ENCODE data around the gene RFX8. TPM values are rescaled to one million over a fixed set of nuclear protein-coding genes. Genes with fewer than 3 reads are reported as not detected.

Gene RFX8
- total RNA-seq (2022) (not detected in 2 replicates), Bru-seq, nascent RNA (percentile 12 among the genes with signal in this experiment), BruChase-seq, experiment 1, labeled RNA remaining after a 2-hour chase (percentile 3 among the genes with signal in this experiment), BruChase-seq, experiment 2, labeled RNA remaining after a 6-hour chase (percentile 5 among the genes with signal in this experiment)
- long read RNA-seq: 0 reads

DNA sequence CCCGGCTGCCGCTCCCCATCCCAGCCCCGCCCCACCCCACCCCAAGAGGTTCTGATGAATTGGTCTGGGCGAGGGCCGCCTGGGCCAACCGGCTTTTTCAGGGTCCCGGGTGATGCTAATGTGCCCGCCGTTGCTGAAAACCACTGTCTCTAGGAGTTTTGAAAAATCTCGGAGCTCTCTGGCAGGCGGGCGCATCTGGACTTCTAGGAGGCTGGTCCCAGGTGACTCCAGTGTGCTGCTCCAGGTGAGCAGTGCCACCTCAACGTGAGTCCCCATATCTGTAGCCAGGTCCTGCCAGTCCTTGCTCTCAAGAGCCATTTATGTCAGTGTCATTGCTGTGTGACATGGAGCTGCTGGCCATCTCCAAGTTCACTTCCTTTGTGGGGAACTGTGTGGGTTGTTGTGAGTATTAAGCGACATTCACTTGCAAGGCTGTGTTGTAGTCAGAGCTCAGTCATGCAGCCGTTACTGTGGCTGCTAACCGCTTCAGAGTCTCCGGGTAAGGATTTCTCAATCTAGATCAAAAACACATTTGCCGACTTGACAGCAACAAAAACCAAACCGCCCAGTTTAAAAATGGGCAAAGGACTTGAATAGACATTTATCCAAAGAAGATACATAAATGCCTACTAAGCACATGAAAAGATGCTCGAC lies at the start of gene RFX8:
Gene RFX8, minus strand, starts transcription at position 382 of the 654 bp plus-strand sequence. CDS start 8,264 bp downstream, outside the sequence.
- Mint-ChIP-seq H3K36me3 (ENCODE audit: insufficient read depth, unreplicated experiment) (no peaks in the 10 kb centered on the region), H3K4me1 (ENCODE audit: low read depth, unreplicated experiment) (peaks cover 27% of the 10 kb centered on the region), H3K4me3 (ENCODE audit: unreplicated experiment) (peak within 1 kb of the TSS; percentile 77), H3K9me3 (ENCODE audit: unreplicated experiment) (no peaks in the 10 kb centered on the region), H3K27ac (ENCODE audit: unreplicated experiment) (no peak within 1 kb of the TSS), H3K27me3 (ENCODE audit: insufficient read depth, unreplicated experiment) (no peaks in the 10 kb centered on the region)
- POLR2A ChIA-PET: no interaction called here
- H3K9me3 ChIP-seq: no peaks in the 10 kb centered on the region
- H3K27me3 ChIP-seq (replicated peaks; ENCODE audit: control insufficient read depth, insufficient read depth, low read length): no peaks in the 10 kb centered on the region
- intact Hi-C loops (cut with micrococcal nuclease; ENCODE audit: unreplicated experiment): no loop called here
- H3K4me1 ChIP-seq: peaks cover 24% of the 10 kb centered on the region
- DNase-seq: no peak
- TF ChIP-seq, protein P1, sequence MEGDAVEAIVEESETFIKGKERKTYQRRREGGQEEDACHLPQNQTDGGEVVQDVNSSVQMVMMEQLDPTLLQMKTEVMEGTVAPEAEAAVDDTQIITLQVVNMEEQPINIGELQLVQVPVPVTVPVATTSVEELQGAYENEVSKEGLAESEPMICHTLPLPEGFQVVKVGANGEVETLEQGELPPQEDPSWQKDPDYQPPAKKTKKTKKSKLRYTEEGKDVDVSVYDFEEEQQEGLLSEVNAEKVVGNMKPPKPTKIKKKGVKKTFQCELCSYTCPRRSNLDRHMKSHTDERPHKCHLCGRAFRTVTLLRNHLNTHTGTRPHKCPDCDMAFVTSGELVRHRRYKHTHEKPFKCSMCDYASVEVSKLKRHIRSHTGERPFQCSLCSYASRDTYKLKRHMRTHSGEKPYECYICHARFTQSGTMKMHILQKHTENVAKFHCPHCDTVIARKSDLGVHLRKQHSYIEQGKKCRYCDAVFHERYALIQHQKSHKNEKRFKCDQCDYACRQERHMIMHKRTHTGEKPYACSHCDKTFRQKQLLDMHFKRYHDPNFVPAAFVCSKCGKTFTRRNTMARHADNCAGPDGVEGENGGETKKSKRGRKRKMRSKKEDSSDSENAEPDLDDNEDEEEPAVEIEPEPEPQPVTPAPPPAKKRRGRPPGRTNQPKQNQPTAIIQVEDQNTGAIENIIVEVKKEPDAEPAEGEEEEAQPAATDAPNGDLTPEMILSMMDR (IDR thresholded peaks at IDR 0.05; ENCODE audit: insufficient read depth in 1 of 2, low read depth in 1 of 2, low read length in 1 of 2, severe bottlenecking in 1 of 2, unreplicated experiment in 1 of 2): no peak
- CTCF ChIA-PET: interaction anchor here (1.0 kb wide), 1 partner anchor 222 kb away, joined by 3 read pairs; the partner anchor contains the start of gene MAP4K4
- H3K36me3 ChIP-seq (ENCODE audit: control insufficient read depth, insufficient read depth, low read length): no peaks in the 10 kb centered on the region
- no TSS peak for BruUV-seq (replicated peaks)
- H3K4me3 ChIP-seq (ENCODE audit: low read depth, low read length): peak within 1 kb of the TSS; percentile 44

DNA sequence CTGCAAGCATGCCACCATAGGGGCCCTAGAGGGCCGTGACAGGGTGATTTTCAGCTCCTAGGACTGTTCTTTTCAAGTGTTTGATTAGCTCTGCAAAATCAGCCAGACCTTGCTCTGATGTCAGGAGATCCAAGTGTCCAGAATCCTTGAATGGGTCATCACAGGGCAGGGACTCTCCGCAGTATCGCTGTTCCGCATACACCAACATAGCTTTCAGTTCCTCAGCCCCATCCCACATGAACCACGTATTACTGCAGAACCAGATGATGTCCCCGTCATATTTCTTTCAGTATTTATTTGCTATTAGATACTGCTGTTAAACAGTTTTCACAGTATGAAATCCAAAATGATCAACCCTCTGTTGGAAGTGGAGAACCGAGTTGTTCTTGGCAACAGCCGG lies 46.6 kb upstream of the RFX8 start:
- peaks cover 22% of the 10 kb centered on the region for H3K4me1 Mint-ChIP-seq (ENCODE audit: low read depth, unreplicated experiment)
- Histone ChIP-seq H3K9me3 (peaks cover 8% of the 10 kb centered on the region; the same call in 1 of the 2 replicates), H3K36me3 (ENCODE audit: control insufficient read depth, insufficient read depth, low read length) (no peaks in the 10 kb centered on the region), H3K4me1 (peaks cover 23% of the 10 kb centered on the region; the same call in 1 of the 2 replicates), H3K27me3 (replicated peaks; ENCODE audit: control insufficient read depth, insufficient read depth, low read length) (no peaks in the 10 kb centered on the region), H3K4me3 (ENCODE audit: low read depth, low read length) (no peak overlapping the region)
- BruUV-seq (replicated peaks): no TSS peak
- DNase-seq: no peak
- TF ChIP-seq, protein P1 (IDR thresholded peaks at IDR 0.05; ENCODE audit: insufficient read depth in 1 of 2, low read depth in 1 of 2, low read length in 1 of 2, severe bottlenecking in 1 of 2, unreplicated experiment in 1 of 2): no peak
- ChIA-PET CTCF (no interaction called here), POLR2A (no interaction called here)
- H3K27me3 Mint-ChIP-seq (ENCODE audit: insufficient read depth, unreplicated experiment): no peaks in the 10 kb centered on the region
- H3K9me3 Mint-ChIP-seq (ENCODE audit: unreplicated experiment): peaks cover 8% of the 10 kb centered on the region
- no peak overlapping the region for H3K4me3 Mint-ChIP-seq (ENCODE audit: unreplicated experiment)
- no peak overlapping the region for H3K27ac Mint-ChIP-seq (ENCODE audit: unreplicated experiment)
- no peaks in the 10 kb centered on the region for H3K36me3 Mint-ChIP-seq (ENCODE audit: insufficient read depth, unreplicated experiment)
- intact Hi-C loops (cut with micrococcal nuclease; ENCODE audit: unreplicated experiment): no loop called here

DNA sequence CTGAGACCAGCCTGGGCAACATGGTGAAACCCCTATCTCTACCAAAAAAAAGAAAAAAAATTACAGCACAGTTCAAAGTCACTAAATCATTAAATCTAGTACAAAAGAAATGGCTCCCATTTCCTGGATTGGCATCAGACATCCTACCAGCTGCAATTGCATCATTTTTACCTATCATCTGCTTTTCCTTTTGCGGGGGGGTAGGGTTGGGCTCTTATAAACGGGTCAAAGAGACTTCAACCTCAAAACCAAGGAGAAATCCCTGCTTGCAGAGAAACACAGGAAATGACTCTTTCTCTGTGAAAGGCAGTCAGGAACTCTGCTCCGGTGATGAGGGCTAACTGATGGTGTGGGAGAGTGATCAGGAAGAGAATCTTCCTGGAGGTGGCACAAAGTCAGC lies 45.3 kb upstream of the RFX8 start:
- H3K4me3 Mint-ChIP-seq (ENCODE audit: unreplicated experiment): no peak overlapping the region

More for the DNA sequence above, 45.3 kb upstream of the RFX8 start:
- intact Hi-C loops (cut with micrococcal nuclease; ENCODE audit: unreplicated experiment): no loop called here
- H3K4me3 ChIP-seq (ENCODE audit: low read depth, low read length): no peak overlapping the region
- H3K4me1 Mint-ChIP-seq (ENCODE audit: low read depth, unreplicated experiment): peaks cover 22% of the 10 kb centered on the region
- H3K9me3 ChIP-seq: peaks cover 9% of the 10 kb centered on the region; the same call in 1 of the 2 replicates
- peaks cover 23% of the 10 kb centered on the region; the same call in 1 of the 2 replicates for H3K4me1 ChIP-seq
- TF ChIP-seq, protein P1 (IDR thresholded peaks at IDR 0.05; ENCODE audit: insufficient read depth in 1 of 2, low read depth in 1 of 2, low read length in 1 of 2, severe bottlenecking in 1 of 2, unreplicated experiment in 1 of 2): no peak
- ChIA-PET POLR2A (no interaction called here), CTCF (no interaction called here)
- H3K27me3 ChIP-seq (replicated peaks; ENCODE audit: control insufficient read depth, insufficient read depth, low read length): no peaks in the 10 kb centered on the region
- H3K27me3 Mint-ChIP-seq (ENCODE audit: insufficient read depth, unreplicated experiment): no peaks in the 10 kb centered on the region
- no peak for DNase-seq
- no peak overlapping the region for H3K27ac Mint-ChIP-seq (ENCODE audit: unreplicated experiment)
- H3K36me3 ChIP-seq (ENCODE audit: control insufficient read depth, insufficient read depth, low read length): no peaks in the 10 kb centered on the region
- peaks cover 11% of the 10 kb centered on the region for H3K9me3 Mint-ChIP-seq (ENCODE audit: unreplicated experiment)
- H3K36me3 Mint-ChIP-seq (ENCODE audit: insufficient read depth, unreplicated experiment): no peaks in the 10 kb centered on the region
- no TSS peak for BruUV-seq (replicated peaks)
